Naive B cell (primary cell): Measurements from ENCODE around the gene ANAPC1. TPM values are rescaled to one million over a fixed set of nuclear protein-coding genes. Genes with fewer than 3 reads are reported as not detected.
A peak's percentile ranks its signal among the peaks of the same experiment; 100 is the strongest.

Experiments
- ATAC-seq, 2 donors: fragments of 150-1000 bp; cut with Tn5 transposase; 2 replicates each; pipeline ENCODE4 v1.10.0; 2021; ENCODE audit warnings: low read depth in 2 of 2, mild to moderate bottlenecking in 2 of 2, moderate library complexity in 2 of 2
- DNase-seq: peaks from one replicate; pipeline ENCODE4 v3.0.0; 2022
- H3K27ac Mint-ChIP-seq, 6 donors: one replicate each; pipeline ENCODE4 v1.8.0; 2020 to 2022; ENCODE audit warnings: mild to moderate bottlenecking in 6 of 6, mixed read lengths in 6 of 6, moderate library complexity in 5 of 6, inconsistent platforms in 2 of 6
- H3K27me3 Mint-ChIP-seq, 3 donors: one replicate each; pipeline ENCODE4 v1.8.0; 2021 to 2022; ENCODE audit warnings: mixed read lengths in 3 of 3, mild to moderate bottlenecking in 1 of 3
- H3K36me3 Mint-ChIP-seq, 2 donors: one replicate each; pipeline ENCODE4 v1.8.0; 2020 to 2022; ENCODE audit warnings: mixed read lengths in 2 of 2, inconsistent platforms in 1 of 2, mild to moderate bottlenecking in 1 of 2
- H3K4me1 Mint-ChIP-seq, 3 donors: one replicate each; pipeline ENCODE4 v1.8.0; 2020 to 2022; ENCODE audit warnings: mixed read lengths in 3 of 3, inconsistent platforms in 1 of 3, mild to moderate bottlenecking in 1 of 3, moderate library complexity in 1 of 3
- H3K4me3 Mint-ChIP-seq, 8 donors: one replicate each; pipeline ENCODE4 v1.8.0; 2020 to 2022; ENCODE audit warnings: mild to moderate bottlenecking in 8 of 8, mixed read lengths in 8 of 8, moderate library complexity in 8 of 8, inconsistent platforms in 2 of 8
- H3K9me3 Mint-ChIP-seq, 7 donors: one replicate each; pipeline ENCODE4 v1.8.0; 2020 to 2022; ENCODE audit warnings: mixed read lengths in 7 of 7, mild to moderate bottlenecking in 5 of 7, inconsistent platforms in 2 of 7, moderate library complexity in 1 of 7
- polyA plus RNA-seq, 6 donors: library from polyadenylated mRNA; unstranded; fragments of 300-500 nt; fragmentation: Illumina TruSeq; gene quantifications; one replicate each; pipeline ENCODE4 v1.2.3, GENCODE V29; 2021; ENCODE audit warnings: low read depth in 6 of 6

ANAPC1 gene
- 10 to 100 TPM; 20.2 to 26.7 (median 23.7) TPM for polyA plus RNA-seq

DNA sequence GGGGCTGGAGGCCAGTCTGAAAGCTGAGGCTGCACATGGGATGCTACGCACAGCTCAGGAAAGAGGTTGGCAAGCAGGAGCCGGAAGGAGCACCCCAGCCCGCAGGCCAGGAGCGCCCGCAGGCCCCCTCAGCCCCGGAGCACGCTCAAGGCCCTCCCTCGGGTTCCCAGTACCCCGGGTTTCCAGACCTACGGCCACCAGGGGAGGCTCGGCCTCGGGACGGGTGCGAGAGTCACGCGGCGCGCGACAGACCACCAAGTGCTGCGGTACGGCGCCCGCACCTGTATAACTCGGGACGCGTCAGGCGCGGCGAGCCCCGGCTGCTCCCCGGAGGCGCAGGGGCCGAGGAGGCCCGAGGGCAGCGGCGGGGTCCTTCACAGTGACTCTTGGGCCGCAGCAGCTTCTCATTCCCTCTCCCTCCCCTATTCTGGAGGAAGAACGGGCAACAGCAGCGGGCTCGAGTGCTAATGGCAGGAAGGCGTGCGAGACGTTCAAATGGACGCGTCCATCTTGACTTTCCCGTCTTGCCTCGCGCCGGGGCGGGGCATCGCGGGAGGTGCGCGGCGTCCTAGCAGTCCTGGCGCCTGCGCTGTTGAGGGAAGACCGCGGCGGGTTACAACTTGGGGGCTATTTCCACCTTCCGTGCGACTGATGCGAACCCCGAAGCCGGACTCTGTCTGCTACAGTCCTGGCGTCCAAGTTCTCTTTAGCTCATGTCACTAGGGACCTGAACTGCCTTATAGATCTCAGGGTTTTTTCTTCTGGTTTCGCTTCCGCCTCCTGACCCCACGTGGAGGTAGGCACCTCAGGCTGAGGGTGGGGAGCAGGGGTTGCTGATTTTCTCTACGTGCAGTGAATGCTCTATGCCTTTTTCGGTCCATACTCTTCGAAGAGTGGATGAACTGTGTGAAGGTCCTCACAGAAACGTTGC is at the start of gene ANAPC1:
TSS of gene ANAPC1 (minus strand) at position 533 of the 931 bp plus-strand sequence. CDS start 3,368 bp downstream, outside the sequence.
- H3K4me3 Mint-ChIP-seq = peak within 1 kb of the TSS; percentile 91 to 99 (median 96)
- H3K9me3 Mint-ChIP-seq = peaks cover 0 to 2% (median 0%) of the 10 kb centered on the region in 7 donors
- H3K27ac Mint-ChIP-seq = peak within 1 kb of the TSS; percentile 84 to 99 (median 97)
- ATAC-seq = peak; percentile 92 to 93
- DNase-seq = peak; percentile 83
- H3K36me3 Mint-ChIP-seq = peaks cover 0 to 1% of the 10 kb centered on the region in 2 donors
- H3K27me3 Mint-ChIP-seq = no peaks in the 10 kb centered on the region
- H3K4me1 Mint-ChIP-seq = peaks cover 13 to 16% (median 15%) of the 10 kb centered on the region in 3 donors

- DNase-seq = no peak
- no peak overlapping the region for H3K27ac Mint-ChIP-seq
- H3K9me3 Mint-ChIP-seq = peaks cover 0 to 3% (median 0%) of the 10 kb centered on the region in 7 donors
- H3K4me1 Mint-ChIP-seq = no peaks in the 10 kb centered on the region
- no peak overlapping the region for H3K4me3 Mint-ChIP-seq
- no peak for ATAC-seq
- H3K36me3 Mint-ChIP-seq = no peaks in the 10 kb centered on the region
- peaks cover 7 to 13% (median 8%) of the 10 kb centered on the region in 3 donors for H3K27me3 Mint-ChIP-seq
These were observed 48.9 kb upstream of the ANAPC1 start for GRCh38 chr2:111932841-111933291.

GRCh38 chr2:111930875-111931274 is 46.9 kb upstream of the ANAPC1 start:
- ATAC-seq = no peak
- no peak overlapping the region for H3K27ac Mint-ChIP-seq
- no peak for DNase-seq
- H3K36me3 Mint-ChIP-seq = no peaks in the 10 kb centered on the region
- H3K4me1 Mint-ChIP-seq = no peaks in the 10 kb centered on the region
- peaks cover 0 to 3% (median 0%) of the 10 kb centered on the region in 7 donors for H3K9me3 Mint-ChIP-seq
- H3K27me3 Mint-ChIP-seq = peaks cover 7 to 13% (median 8%) of the 10 kb centered on the region in 3 donors
- no peak overlapping the region for H3K4me3 Mint-ChIP-seq

GRCh38 chr2:111930409-111930808 is 46.4 kb upstream of the ANAPC1 start:
- H3K36me3 Mint-ChIP-seq = no peaks in the 10 kb centered on the region
- no peak overlapping the region for H3K27ac Mint-ChIP-seq
- no peak overlapping the region for H3K4me3 Mint-ChIP-seq
- peaks cover 6 to 13% (median 8%) of the 10 kb centered on the region in 3 donors for H3K27me3 Mint-ChIP-seq
- no peak for DNase-seq
- H3K4me1 Mint-ChIP-seq = no peaks in the 10 kb centered on the region
- no peak for ATAC-seq
- peaks cover 0 to 3% (median 0%) of the 10 kb centered on the region in 7 donors for H3K9me3 Mint-ChIP-seq

DNA sequence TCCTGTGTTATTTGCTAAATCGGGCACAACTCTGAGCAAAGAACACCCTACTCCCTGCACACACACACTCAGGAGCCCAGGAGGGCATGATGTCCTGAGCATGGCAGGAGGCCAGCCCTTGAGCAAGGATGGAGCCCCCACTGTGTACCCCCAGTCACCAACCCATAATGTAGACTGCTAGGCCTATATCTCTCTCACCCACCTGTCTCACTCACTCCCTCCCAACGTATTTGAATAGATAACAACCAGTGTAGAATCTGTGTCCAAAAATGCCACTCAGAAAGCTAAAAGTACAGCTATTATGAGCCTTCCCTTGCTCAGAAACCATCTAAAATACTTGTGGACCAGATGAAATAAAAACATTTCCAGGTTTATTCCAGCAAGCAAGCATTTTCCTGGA is 43.7 kb upstream of the ANAPC1 start:
- Mint-ChIP-seq H3K4me3 (no peak overlapping the region), H3K36me3 (no peaks in the 10 kb centered on the region), H3K27ac (no peak overlapping the region), H3K9me3 (peaks cover 0 to 2% (median 0%) of the 10 kb centered on the region in 7 donors), H3K27me3 (peaks cover 0 to 8% (median 0%) of the 10 kb centered on the region in 3 donors), H3K4me1 (no peaks in the 10 kb centered on the region)
- DNase-seq = no peak
- ATAC-seq = no peak

- H3K27me3 Mint-ChIP-seq = peaks cover 0 to 4% (median 0%) of the 10 kb centered on the region in 3 donors
- ATAC-seq = no peak
- H3K9me3 Mint-ChIP-seq = no peaks in the 10 kb centered on the region
- H3K27ac Mint-ChIP-seq = peak overlapping the region in 2 of 6 donors; percentile 55 to 80
- no peak for DNase-seq
- no peaks in the 10 kb centered on the region for H3K4me1 Mint-ChIP-seq
- no peaks in the 10 kb centered on the region for H3K36me3 Mint-ChIP-seq
- no peak overlapping the region for H3K4me3 Mint-ChIP-seq
These were observed 40.7 kb upstream of the ANAPC1 start for GRCh38 chr2:111924617-111925107.

- Mint-ChIP-seq H3K4me1 (no peaks in the 10 kb centered on the region), H3K9me3 (no peaks in the 10 kb centered on the region), H3K27ac (no peak overlapping the region), H3K27me3 (peaks cover 0 to 4% (median 3%) of the 10 kb centered on the region in 3 donors), H3K4me3 (no peak overlapping the region), H3K36me3 (no peaks in the 10 kb centered on the region)
- DNase-seq (no peak), ATAC-seq (no peak)
These were observed 39.3 kb upstream of the ANAPC1 start for GRCh38 chr2:111923276-111923804.

GRCh38 chr2:111919794-111920608 is 36.0 kb upstream of the ANAPC1 start:
- H3K9me3 Mint-ChIP-seq = no peaks in the 10 kb centered on the region
- no peak for ATAC-seq
- H3K27ac Mint-ChIP-seq = no peak overlapping the region
- H3K27me3 Mint-ChIP-seq = peaks cover 0 to 6% (median 5%) of the 10 kb centered on the region in 3 donors
- H3K4me3 Mint-ChIP-seq = no peak overlapping the region
- no peak for DNase-seq
- H3K4me1 Mint-ChIP-seq = no peaks in the 10 kb centered on the region
- H3K36me3 Mint-ChIP-seq = no peaks in the 10 kb centered on the region

DNA sequence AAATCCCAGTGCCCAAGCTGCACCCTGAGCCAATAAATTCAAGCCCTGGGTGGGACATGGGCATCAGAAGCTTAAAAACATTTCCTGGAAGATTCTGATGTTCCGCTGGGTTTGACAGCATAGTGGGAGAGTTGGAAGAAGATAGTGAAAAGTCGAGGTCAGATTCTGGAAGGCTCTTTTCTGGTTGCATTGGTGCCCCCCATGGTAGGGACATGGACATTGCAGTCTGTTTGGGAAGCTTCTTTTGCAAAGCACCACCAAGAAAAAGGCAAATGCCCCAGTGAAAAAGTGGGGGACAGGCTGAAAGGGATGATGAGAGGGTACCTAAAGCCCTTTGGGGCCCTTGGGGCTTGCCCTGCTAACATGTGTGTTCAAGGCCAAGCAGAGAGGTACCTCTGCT is 35.4 kb upstream of the ANAPC1 start:
- DNase-seq = no peak
- no peaks in the 10 kb centered on the region for H3K36me3 Mint-ChIP-seq
- H3K4me1 Mint-ChIP-seq = no peaks in the 10 kb centered on the region
- no peak overlapping the region for H3K27ac Mint-ChIP-seq
- H3K27me3 Mint-ChIP-seq = peaks cover 0 to 6% (median 5%) of the 10 kb centered on the region in 3 donors
- H3K9me3 Mint-ChIP-seq = no peaks in the 10 kb centered on the region
- no peak for ATAC-seq
- no peak overlapping the region for H3K4me3 Mint-ChIP-seq

GRCh38 chr2:111918383-111918806 is 34.4 kb upstream of the ANAPC1 start:
- ATAC-seq (no peak), DNase-seq (no peak)
- Mint-ChIP-seq H3K4me1 (no peaks in the 10 kb centered on the region), H3K36me3 (no peaks in the 10 kb centered on the region), H3K9me3 (no peaks in the 10 kb centered on the region), H3K4me3 (peak overlapping the region in 1 of 8 donors; percentile 2), H3K27me3 (peaks cover 0 to 6% (median 5%) of the 10 kb centered on the region in 3 donors), H3K27ac (no peak overlapping the region)

GRCh38 chr2:111917106-111917505 is 33.1 kb upstream of the ANAPC1 start:
- ATAC-seq (no peak), DNase-seq (no peak)
- H3K4me3 Mint-ChIP-seq = no peak overlapping the region
- H3K4me1 Mint-ChIP-seq = no peaks in the 10 kb centered on the region
- no peak overlapping the region for H3K27ac Mint-ChIP-seq
- H3K27me3 Mint-ChIP-seq = peaks cover 0 to 6% (median 5%) of the 10 kb centered on the region in 3 donors
- H3K9me3 Mint-ChIP-seq = no peaks in the 10 kb centered on the region
- H3K36me3 Mint-ChIP-seq = no peaks in the 10 kb centered on the region

- H3K27me3 Mint-ChIP-seq = no peaks in the 10 kb centered on the region
- peaks cover 0 to 11% (median 1%) of the 10 kb centered on the region in 3 donors for H3K4me1 Mint-ChIP-seq
These were observed 28.6 kb upstream of the ANAPC1 start for GRCh38 chr2:111912547-111912946.

More at GRCh38 chr2:111912547-111912946, 28.6 kb upstream of the ANAPC1 start:
- DNase-seq (no peak), ATAC-seq (no peak)
- no peak overlapping the region for H3K27ac Mint-ChIP-seq
- no peaks in the 10 kb centered on the region for H3K9me3 Mint-ChIP-seq
- no peaks in the 10 kb centered on the region for H3K36me3 Mint-ChIP-seq
- H3K4me3 Mint-ChIP-seq = no peak overlapping the region
